Neuronal stem cell (in vitro differentiated cells): ENCODE data around the gene RBM12.
A peak's percentile ranks its signal among the peaks of the same experiment; 100 is the strongest.

Source experiments
- DNase-seq: peaks from one replicate; pipeline ENCODE4 v3.0.0-alpha.2; 2013; ENCODE audit warnings: low spot score
- H2AFZ ChIP-seq: one replicate; pipeline ENCODE4 v1.6.1; 2013; ENCODE audit warnings: mild to moderate bottlenecking, low read length, inconsistent platforms
- H2AK5ac ChIP-seq: 2 replicates; pipeline ENCODE4 v1.6.1; 2013; ENCODE audit warnings: low read depth, mild to moderate bottlenecking, inconsistent platforms, low read length, moderate library complexity, mixed read lengths
- H2BK120ac ChIP-seq: 2 replicates; pipeline ENCODE4 v1.6.1; 2013; ENCODE audit warnings: low read depth, mild to moderate bottlenecking, inconsistent platforms, low read length, moderate library complexity, mixed read lengths
- H2BK12ac ChIP-seq: one replicate; pipeline ENCODE4 v1.6.1; 2013; ENCODE audit warnings: low read length, inconsistent platforms
- H2BK15ac ChIP-seq: 2 replicates; pipeline ENCODE4 v1.6.1; 2013; ENCODE audit warnings: mild to moderate bottlenecking, low read length, inconsistent platforms, mixed read lengths
- H2BK5ac ChIP-seq: one replicate; pipeline ENCODE4 v1.6.1; 2013; ENCODE audit warnings: inconsistent platforms, mild to moderate bottlenecking, low read length, moderate library complexity
- H3K14ac ChIP-seq: one replicate; pipeline ENCODE4 v1.6.1; 2013; ENCODE audit warnings: low read length, inconsistent platforms
- H3K18ac ChIP-seq: 2 replicates; pipeline ENCODE4 v1.6.1; 2013; ENCODE audit warnings: low read length, inconsistent platforms
- H3K23ac ChIP-seq: 2 replicates; pipeline ENCODE4 v1.6.1; 2013; ENCODE audit warnings: low read depth, mild to moderate bottlenecking, mixed read lengths, low read length, inconsistent platforms; ENCODE audit not compliant: poor library complexity
- H3K27ac ChIP-seq: replicated peaks from 3 replicates; pipeline ENCODE4 v1.5.1; 2013; ENCODE audit warnings: low read length, inconsistent platforms
- H3K27me3 ChIP-seq, 3 experiments: 2 replicates each; pipeline ENCODE4 v1.6.1; 2013; ENCODE audit warnings: low read length in 3 of 3, mild to moderate bottlenecking in 2 of 3, inconsistent platforms in 1 of 3, low read depth in 1 of 3, mixed read lengths in 1 of 3, moderate library complexity in 1 of 3; ENCODE audit not compliant: control insufficient read depth in 3 of 3, insufficient read depth in 3 of 3
- H3K36me3 ChIP-seq, 2 donors: replicated peaks in 1 of 2; 2 replicates each; pipeline ENCODE4 v1.6.1; 2013; ENCODE audit warnings: low read length in 2 of 2; ENCODE audit not compliant: control insufficient read depth in 2 of 2, insufficient read depth in 2 of 2
- H3K4ac ChIP-seq: 2 replicates; pipeline ENCODE4 v1.6.1; 2013; ENCODE audit warnings: inconsistent platforms, mild to moderate bottlenecking, low read length, moderate library complexity
- H3K4me1 ChIP-seq, 2 donors: 1 replicate in 1 of 2; 2 replicates in 1 of 2; pipeline ENCODE4 v1.6.1; 2013; ENCODE audit warnings: low read length in 2 of 2, low read depth in 1 of 2; ENCODE audit not compliant: control insufficient read depth in 2 of 2, insufficient read depth in 1 of 2
- H3K4me2 ChIP-seq: one replicate; pipeline ENCODE4 v1.6.1; 2013; ENCODE audit warnings: mild to moderate bottlenecking, low read length, inconsistent platforms; ENCODE audit not compliant: insufficient read depth, poor library complexity, severe bottlenecking
- H3K4me3 ChIP-seq, 2 donors: 2 replicates each; pipeline ENCODE4 v1.5.1; 2013; ENCODE audit warnings: low read length in 2 of 2, mild to moderate bottlenecking in 2 of 2, inconsistent platforms in 1 of 2, moderate library complexity in 1 of 2
- H3K79me1 ChIP-seq: one replicate; pipeline ENCODE4 v1.6.1; 2013; ENCODE audit warnings: low read depth, mild to moderate bottlenecking, inconsistent platforms, low read length, moderate library complexity
- H3K9ac ChIP-seq: one replicate; pipeline ENCODE4 v1.6.1; 2013; ENCODE audit warnings: mild to moderate bottlenecking, low read depth, low read length, inconsistent platforms; ENCODE audit not compliant: poor library complexity
- H3K9me3 ChIP-seq, 2 donors: replicated peaks in 1 of 2; 2 replicates each; pipeline versions ENCODE3 to v1.6.1; 2013; ENCODE audit warnings: low read length in 2 of 2, mild to moderate bottlenecking in 2 of 2, inconsistent platforms in 1 of 2, low read depth in 1 of 2, mixed read lengths in 1 of 2, moderate library complexity in 1 of 2; ENCODE audit not compliant: control insufficient read depth in 2 of 2, insufficient read depth in 1 of 2
- H4K8ac ChIP-seq: one replicate; pipeline ENCODE4 v1.6.1; 2013; ENCODE audit warnings: low read depth, mild to moderate bottlenecking, inconsistent platforms, low read length, moderate library complexity
- H4K91ac ChIP-seq: one replicate; pipeline ENCODE4 v1.6.1; 2013; ENCODE audit warnings: low read length, low read depth, mild to moderate bottlenecking, inconsistent platforms; ENCODE audit not compliant: poor library complexity
- WGBS, 2 donors: extraction: QIAGEN DNeasy Blood & Tissue Kit; methylation state at CpG; one replicate each; pipeline ENCODE4 v1.1.7; 2013; ENCODE audit warnings: missing lambda C conversion rate in 2 of 2, mixed read lengths in 1 of 2; ENCODE audit not compliant: insufficient read length in 2 of 2, insufficient replicate concordance in 1 of 2; ENCODE audit errors: extremely low coverage in 2 of 2; 5-methylcytosine and 5-hydroxymethylcytosine counted together

The RBM12 gene

GRCh38 chr20:35653893-35654292, 10.8 kb downstream of the RBM12 start:
- H2AK5ac ChIP-seq, result no peak overlapping the region
- H3K27ac ChIP-seq, result no peak overlapping the region
- H3K23ac ChIP-seq, result no peak overlapping the region
- peaks cover 21 to 97% of the 10 kb centered on the region in 2 donors for H3K36me3 ChIP-seq
- no peak overlapping the region for H3K9ac ChIP-seq
- no peak overlapping the region for H4K8ac ChIP-seq
- peaks cover 12% of the 10 kb centered on the region for H3K79me1 ChIP-seq
- H3K18ac ChIP-seq, result no peak overlapping the region
- no peak overlapping the region for H4K91ac ChIP-seq
- no peaks in the 10 kb centered on the region for H3K27me3 ChIP-seq
- H3K4me2 ChIP-seq, result no peak overlapping the region
- DNase-seq, result no peak
- WGBS, 2 donors, result no CpG with 5 or more reads among the region's 4 CpGs
- no peak overlapping the region for H2BK120ac ChIP-seq
- H2BK12ac ChIP-seq, result no peak overlapping the region
- H2BK5ac ChIP-seq, result no peak overlapping the region
- H3K14ac ChIP-seq, result no peak overlapping the region
- no peak overlapping the region for H3K4ac ChIP-seq
- no peak overlapping the region for H3K4me3 ChIP-seq
- H2AFZ ChIP-seq, result no peak overlapping the region
- no peak overlapping the region for H2BK15ac ChIP-seq
- H3K4me1 ChIP-seq, result no peaks in the 10 kb centered on the region
- H3K9me3 ChIP-seq, result peaks cover 0 to 14% of the 10 kb centered on the region in 2 donors

- Histone ChIP-seq H3K18ac (no peak overlapping the region), H2BK5ac (no peak overlapping the region), H2BK12ac (no peak overlapping the region), H4K91ac (no peak overlapping the region), H3K27ac (no peak overlapping the region), H3K9me3 (peaks cover 0 to 11% of the 10 kb centered on the region in 2 donors), H3K4ac (no peak overlapping the region), H2AFZ (no peak overlapping the region), H3K27me3 (no peaks in the 10 kb centered on the region), H3K4me2 (no peak overlapping the region), H3K4me1 (no peaks in the 10 kb centered on the region), H2BK120ac (no peak overlapping the region), H2AK5ac (no peak overlapping the region), H2BK15ac (no peak overlapping the region), H3K4me3 (no peak overlapping the region), H3K79me1 (peaks cover 12% of the 10 kb centered on the region), H3K23ac (no peak overlapping the region), H3K14ac (no peak overlapping the region), H3K36me3 (peaks cover 21 to 97% of the 10 kb centered on the region in 2 donors), H3K9ac (no peak overlapping the region), H4K8ac (no peak overlapping the region)
- DNase-seq, result no peak
- WGBS, 2 donors, result no CpG with 5 or more reads among the region's 3 CpGs
Observed at GRCh38 chr20:35653430-35653734, 11.3 kb downstream of the RBM12 start.

- Histone ChIP-seq H3K36me3 (peaks cover 21 to 97% of the 10 kb centered on the region in 2 donors), H3K4me3 (no peak overlapping the region), H4K8ac (no peak overlapping the region), H3K4ac (no peak overlapping the region), H3K4me2 (no peak overlapping the region), H4K91ac (no peak overlapping the region), H3K27ac (no peak overlapping the region), H2AFZ (no peak overlapping the region), H3K9ac (no peak overlapping the region), H3K9me3 (peaks cover 0 to 11% of the 10 kb centered on the region in 2 donors), H3K79me1 (peaks cover 12% of the 10 kb centered on the region), H3K27me3 (no peaks in the 10 kb centered on the region), H2BK5ac (no peak overlapping the region), H2BK12ac (no peak overlapping the region), H2BK120ac (no peak overlapping the region), H3K23ac (peak overlapping the region; percentile 87), H3K18ac (no peak overlapping the region), H2BK15ac (no peak overlapping the region), H2AK5ac (no peak overlapping the region), H3K4me1 (no peaks in the 10 kb centered on the region), H3K14ac (no peak overlapping the region)
- DNase-seq, result no peak
- WGBS, 2 donors, result no CpG with 5 or more reads among the region's 13 CpGs
Observed at GRCh38 chr20:35652641-35653429, 11.9 kb downstream of the RBM12 start.

- no peak overlapping the region for H3K9ac ChIP-seq
- no peak overlapping the region for H3K14ac ChIP-seq
- H3K79me1 ChIP-seq, result peaks cover 12% of the 10 kb centered on the region
- H4K8ac ChIP-seq, result no peak overlapping the region
- no peak overlapping the region for H3K18ac ChIP-seq
- no peak overlapping the region for H2BK120ac ChIP-seq
- H2AK5ac ChIP-seq, result no peak overlapping the region
- no peak overlapping the region for H2BK5ac ChIP-seq
- H3K4me1 ChIP-seq, result no peaks in the 10 kb centered on the region
- peaks cover 0 to 11% of the 10 kb centered on the region in 2 donors for H3K9me3 ChIP-seq
- no peaks in the 10 kb centered on the region for H3K27me3 ChIP-seq
- H2BK15ac ChIP-seq, result no peak overlapping the region
- no peak overlapping the region for H4K91ac ChIP-seq
- H2BK12ac ChIP-seq, result no peak overlapping the region
- no peak overlapping the region for H2AFZ ChIP-seq
- DNase-seq, result no peak
- no peak overlapping the region for H3K4me3 ChIP-seq
- H3K4me2 ChIP-seq, result no peak overlapping the region
- H3K27ac ChIP-seq, result no peak overlapping the region
- no peak overlapping the region for H3K23ac ChIP-seq
- H3K36me3 ChIP-seq, result peaks cover 21 to 94% of the 10 kb centered on the region in 2 donors
- H3K4ac ChIP-seq, result no peak overlapping the region
Observed at GRCh38 chr20:35651958-35652357, 12.7 kb downstream of the RBM12 start.
